Erythroblast (primary cell): ENCODE results near the gene CEP120.

Source experiments
- GATA1 ChIP-seq: IDR thresholded peaks from 2 replicates; pipeline ENCODE4 v1.6.1; 2011; ENCODE audit warnings: low read depth, mild to moderate bottlenecking, control low read depth, low read length, moderate library complexity
- POLR2A ChIP-seq: IDR thresholded peaks from 2 replicates; pipeline ENCODE4 v1.6.1; 2011; ENCODE audit warnings: mild to moderate bottlenecking, low read length

GRCh38 chr5:123398058-123398733, 25.0 kb downstream of the CEP120 start:
- TF ChIP-seq POLR2A (no peak), GATA1 (no peak)
